Parathyroid adenoma (tissue), 2 donors: ENCODE results near the gene ST6GALNAC5.

ENCODE experiments used
- H2AFZ ChIP-seq: fragments of 300-600 bp; sonication (generic); one replicate; pipeline ENCODE4 v1.7.0; 2017; ENCODE audit warnings: antibody characterized with exemption, mild to moderate bottlenecking
- H3K27ac ChIP-seq: fragments of 300-600 bp; sonication (generic); one replicate; pipeline ENCODE4 v1.7.0; 2017
- H3K27me3 ChIP-seq: fragments of 300-600 bp; sonication (generic); one replicate; pipeline ENCODE4 v1.7.0; 2017; ENCODE audit warnings: low read length; ENCODE audit not compliant: control insufficient read depth, insufficient read depth
- H3K36me3 ChIP-seq: fragments of 300-600 bp; sonication (generic); one replicate; pipeline ENCODE4 v1.7.0; 2017; ENCODE audit warnings: low read length; ENCODE audit not compliant: control insufficient read depth, insufficient read depth
- H3K4me1 ChIP-seq: fragments of 300-600 bp; sonication (generic); one replicate; pipeline ENCODE4 v1.7.0; 2017; ENCODE audit warnings: control low read depth
- H3K4me2 ChIP-seq: fragments of 300-600 bp; sonication (generic); one replicate; pipeline ENCODE4 v1.7.0; 2017; ENCODE audit warnings: low read length
- H3K4me3 ChIP-seq: fragments of 300-600 bp; sonication (generic); one replicate; pipeline ENCODE4 v1.7.0; 2017; ENCODE audit warnings: low read depth, low read length
- H3K79me2 ChIP-seq: fragments of 300-600 bp; sonication (generic); one replicate; pipeline ENCODE4 v1.7.0; 2017; ENCODE audit warnings: control low read depth
- H3K9ac ChIP-seq: fragments of 300-600 bp; sonication (generic); one replicate; pipeline ENCODE4 v1.7.0; 2017; ENCODE audit warnings: mild to moderate bottlenecking
- H3K9me3 ChIP-seq: fragments of 300-600 bp; sonication (generic); one replicate; pipeline ENCODE4 v1.7.0; 2017; ENCODE audit warnings: low read length; ENCODE audit not compliant: control insufficient read depth
- TF ChIP-seq, protein P1 (sequence below): fragments of 300-600 bp; sonication (generic); IDR thresholded peaks from one replicate; pipeline ENCODE4 v1.7.0; 2017; ENCODE audit warnings: antibody characterized with exemption, mild to moderate bottlenecking
- donor health status: primary hyperparathyroidism.

Gene ST6GALNAC5

GRCh38 chr1:76928522-76928921, 61.2 kb downstream of the ST6GALNAC5 start:
- Histone ChIP-seq H3K4me1 (no peaks in the 10 kb centered on the region), H3K36me3 (no peaks in the 10 kb centered on the region), H3K4me3 (no peak overlapping the region), H3K79me2 (no peaks in the 10 kb centered on the region), H2AFZ (no peak overlapping the region), H3K9ac (no peak overlapping the region), H3K9me3 (no peaks in the 10 kb centered on the region), H3K27me3 (no peaks in the 10 kb centered on the region), H3K27ac (no peak overlapping the region), H3K4me2 (no peak overlapping the region)
- TF ChIP-seq, protein P1, sequence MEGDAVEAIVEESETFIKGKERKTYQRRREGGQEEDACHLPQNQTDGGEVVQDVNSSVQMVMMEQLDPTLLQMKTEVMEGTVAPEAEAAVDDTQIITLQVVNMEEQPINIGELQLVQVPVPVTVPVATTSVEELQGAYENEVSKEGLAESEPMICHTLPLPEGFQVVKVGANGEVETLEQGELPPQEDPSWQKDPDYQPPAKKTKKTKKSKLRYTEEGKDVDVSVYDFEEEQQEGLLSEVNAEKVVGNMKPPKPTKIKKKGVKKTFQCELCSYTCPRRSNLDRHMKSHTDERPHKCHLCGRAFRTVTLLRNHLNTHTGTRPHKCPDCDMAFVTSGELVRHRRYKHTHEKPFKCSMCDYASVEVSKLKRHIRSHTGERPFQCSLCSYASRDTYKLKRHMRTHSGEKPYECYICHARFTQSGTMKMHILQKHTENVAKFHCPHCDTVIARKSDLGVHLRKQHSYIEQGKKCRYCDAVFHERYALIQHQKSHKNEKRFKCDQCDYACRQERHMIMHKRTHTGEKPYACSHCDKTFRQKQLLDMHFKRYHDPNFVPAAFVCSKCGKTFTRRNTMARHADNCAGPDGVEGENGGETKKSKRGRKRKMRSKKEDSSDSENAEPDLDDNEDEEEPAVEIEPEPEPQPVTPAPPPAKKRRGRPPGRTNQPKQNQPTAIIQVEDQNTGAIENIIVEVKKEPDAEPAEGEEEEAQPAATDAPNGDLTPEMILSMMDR: no peak

DNA sequence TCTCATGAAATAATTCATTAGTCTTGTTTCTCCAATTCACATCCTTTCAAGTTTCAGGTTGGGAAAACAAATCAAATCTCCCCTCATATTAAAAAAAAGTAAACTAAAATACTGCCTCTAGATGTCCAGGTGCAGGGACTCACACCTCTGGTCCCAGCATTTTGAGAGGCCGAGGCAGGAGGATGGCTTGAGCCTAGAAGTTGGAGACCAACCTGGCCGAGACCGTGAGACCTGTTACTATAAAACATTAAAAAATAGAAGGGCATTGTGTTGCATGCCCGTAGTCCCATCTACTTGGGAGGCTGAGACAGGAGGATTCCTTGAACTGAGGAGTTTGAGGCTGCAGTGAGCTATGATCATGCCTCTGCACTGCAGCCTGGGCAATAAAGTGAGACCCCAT, 61.9 kb downstream of the ST6GALNAC5 start:
- Histone ChIP-seq H3K9me3 (no peaks in the 10 kb centered on the region), H2AFZ (no peak overlapping the region), H3K4me3 (no peak overlapping the region), H3K79me2 (no peaks in the 10 kb centered on the region), H3K27ac (no peak overlapping the region), H3K4me1 (no peaks in the 10 kb centered on the region), H3K4me2 (no peak overlapping the region), H3K36me3 (no peaks in the 10 kb centered on the region), H3K9ac (no peak overlapping the region), H3K27me3 (no peaks in the 10 kb centered on the region)
- TF ChIP-seq, protein P1: no peak

DNA sequence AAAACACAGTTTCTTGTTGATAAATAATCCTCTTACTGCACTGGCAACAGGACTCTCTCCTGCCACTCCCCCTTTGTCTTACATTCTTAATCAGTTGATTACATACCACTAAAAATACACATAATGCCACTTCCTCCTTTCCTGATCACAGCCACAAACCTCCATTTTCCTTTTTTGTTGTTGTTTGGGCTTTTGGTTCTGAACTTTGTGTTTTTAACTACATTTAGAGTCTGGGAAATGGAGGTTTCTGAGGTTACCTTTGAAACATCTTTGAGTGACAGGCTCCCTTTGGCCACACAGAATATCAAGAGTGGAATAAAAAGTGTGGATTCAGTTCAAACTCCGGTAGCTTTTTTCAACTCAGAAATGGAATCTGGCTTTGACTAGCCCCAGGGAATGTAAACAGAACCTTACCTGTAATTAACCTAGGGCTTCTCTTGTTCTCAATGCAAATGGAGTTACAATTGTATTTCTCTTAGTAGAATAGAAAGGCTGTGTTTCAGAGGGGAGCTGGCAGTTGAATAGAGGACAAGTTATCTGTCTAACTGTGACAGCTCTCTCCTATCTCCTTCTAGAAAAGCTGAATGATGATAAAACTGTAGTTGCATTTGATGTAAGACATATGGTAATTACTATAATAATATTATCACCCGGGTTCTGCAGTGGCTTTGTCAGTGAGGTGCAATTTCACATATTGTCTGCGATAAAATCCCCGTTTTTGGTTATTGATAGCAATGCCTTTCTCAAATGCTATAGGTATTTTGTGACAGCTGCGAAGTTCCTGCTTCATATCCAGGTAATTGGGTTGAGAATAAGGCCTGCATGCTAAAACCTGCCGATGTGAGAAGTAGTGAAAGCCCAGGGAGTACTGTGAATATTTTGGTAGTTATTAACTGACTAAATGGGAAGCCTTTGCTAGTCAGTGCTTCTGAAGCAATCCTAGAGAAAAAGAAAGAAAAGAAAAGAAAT, 66.9 kb downstream of the ST6GALNAC5 start:
- Histone ChIP-seq H3K79me2 (no peaks in the 10 kb centered on the region), H3K4me1 (no peaks in the 10 kb centered on the region), H3K27ac (no peak overlapping the region), H3K4me3 (no peak overlapping the region), H3K9ac (no peak overlapping the region), H3K27me3 (no peaks in the 10 kb centered on the region), H2AFZ (no peak overlapping the region), H3K36me3 (no peaks in the 10 kb centered on the region), H3K4me2 (no peak overlapping the region), H3K9me3 (no peaks in the 10 kb centered on the region)
- TF ChIP-seq, protein P1: no peak

DNA sequence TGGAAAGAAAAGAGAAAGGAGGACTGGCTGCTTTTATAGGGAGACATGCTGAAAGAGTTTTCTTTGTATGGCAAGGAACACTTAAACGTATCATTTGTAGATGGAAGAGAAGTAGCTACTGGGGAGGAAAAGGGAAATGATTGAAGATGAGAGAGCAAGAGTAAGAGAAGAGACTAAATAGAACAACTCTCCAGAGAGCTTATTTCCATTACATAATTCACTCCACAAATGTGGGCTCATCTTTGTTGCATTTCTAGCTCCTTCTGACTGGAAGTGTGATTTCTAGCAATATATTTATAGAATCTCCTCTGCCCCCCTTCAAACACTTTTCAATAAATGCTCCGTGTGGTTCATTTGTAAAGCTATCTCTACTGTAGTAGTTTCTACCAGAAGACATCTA, 71.0 kb downstream of the ST6GALNAC5 start:
- no peaks in the 10 kb centered on the region for H3K4me1 ChIP-seq
- no peaks in the 10 kb centered on the region for H3K9me3 ChIP-seq
- no peaks in the 10 kb centered on the region for H3K27me3 ChIP-seq
- no peak overlapping the region for H3K4me3 ChIP-seq
- no peak overlapping the region for H2AFZ ChIP-seq
- TF ChIP-seq, protein P1: no peak
- H3K9ac ChIP-seq: no peak overlapping the region
- H3K4me2 ChIP-seq: no peak overlapping the region
- H3K27ac ChIP-seq: no peak overlapping the region
- no peaks in the 10 kb centered on the region for H3K79me2 ChIP-seq
- H3K36me3 ChIP-seq: no peaks in the 10 kb centered on the region
